ENCODE data around the gene GPR153. TPM values are rescaled to one million over a fixed set of nuclear protein-coding genes. Genes with fewer than 3 reads are reported as not detected.

GPR153 gene
- polyA plus RNA-seq, 4 donors: 7.2 to 9.3 (median 7.7) TPM

GRCh38 chr1:6271006-6271405 lies 10.1 kb upstream of the GPR153 start:
- DNase-seq (ENCODE audit: low read depth in 4 of 4, low spot score in 3 of 4): no peak

- no peak for DNase-seq (ENCODE audit: low read depth in 4 of 4, low spot score in 3 of 4)
Measured at GRCh38 chr1:6270401-6270800, 9.5 kb upstream of the GPR153 start.

- DNase-seq (ENCODE audit: low read depth in 4 of 4, low spot score in 3 of 4): no peak
Measured at GRCh38 chr1:6269720-6270400, 9.0 kb upstream of the GPR153 start.

GRCh38 chr1:6269296-6269695 lies 8.4 kb upstream of the GPR153 start:
- DNase-seq (ENCODE audit: low read depth in 4 of 4, low spot score in 3 of 4): no peak

- no peak for DNase-seq (ENCODE audit: low read depth in 4 of 4, low spot score in 3 of 4)
Measured at GRCh38 chr1:6268415-6268814, 7.5 kb upstream of the GPR153 start.

- no peak for DNase-seq (ENCODE audit: low read depth in 4 of 4, low spot score in 3 of 4)
Measured at GRCh38 chr1:6267686-6268322, 6.9 kb upstream of the GPR153 start.

- DNase-seq (ENCODE audit: low read depth in 4 of 4, low spot score in 3 of 4): no peak
Measured at GRCh38 chr1:6266641-6267040, 5.7 kb upstream of the GPR153 start.

GRCh38 chr1:6265151-6265550 lies 4.3 kb upstream of the GPR153 start:
- no peak for DNase-seq (ENCODE audit: low read depth in 4 of 4, low spot score in 3 of 4)

- no peak for DNase-seq (ENCODE audit: low read depth in 4 of 4, low spot score in 3 of 4)
Measured at GRCh38 chr1:6263716-6264115, 2.8 kb upstream of the GPR153 start.

- no peak for DNase-seq (ENCODE audit: low read depth in 4 of 4, low spot score in 3 of 4)
Measured at GRCh38 chr1:6262555-6263420, 1.9 kb upstream of the GPR153 start.

- DNase-seq (ENCODE audit: low read depth in 4 of 4, low spot score in 3 of 4): no peak
Measured at GRCh38 chr1:6261615-6261995, 707 bp upstream of the GPR153 start.

GRCh38 chr1:6260433-6260934 lies 414 bp downstream of the GPR153 start:
- DNase-seq (ENCODE audit: low read depth in 4 of 4, low spot score in 3 of 4): no peak

GRCh38 chr1:6259491-6260362 lies 1.2 kb downstream of the GPR153 start:
- no peak for DNase-seq (ENCODE audit: low read depth in 4 of 4, low spot score in 3 of 4)

GRCh38 chr1:6258675-6259074 lies 2.2 kb downstream of the GPR153 start:
- no peak for DNase-seq (ENCODE audit: low read depth in 4 of 4, low spot score in 3 of 4)

GRCh38 chr1:6257541-6258069 lies 3.3 kb downstream of the GPR153 start:
- DNase-seq (ENCODE audit: low read depth in 4 of 4, low spot score in 3 of 4): no peak

GRCh38 chr1:6256645-6257044 lies 4.3 kb downstream of the GPR153 start:
- DNase-seq (ENCODE audit: low read depth in 4 of 4, low spot score in 3 of 4): no peak

- DNase-seq (ENCODE audit: low read depth in 4 of 4, low spot score in 3 of 4): no peak
Measured at GRCh38 chr1:6254691-6255090, 6.2 kb downstream of the GPR153 start.

- DNase-seq (ENCODE audit: low read depth in 4 of 4, low spot score in 3 of 4): no peak
Measured at GRCh38 chr1:6253380-6253779, 7.5 kb downstream of the GPR153 start.

- DNase-seq (ENCODE audit: low read depth in 4 of 4, low spot score in 3 of 4): no peak
Measured at GRCh38 chr1:6252374-6252710, 8.6 kb downstream of the GPR153 start.

GRCh38 chr1:6251681-6252373 lies 9.1 kb downstream of the GPR153 start:
- no peak for DNase-seq (ENCODE audit: low read depth in 4 of 4, low spot score in 3 of 4)
